Measurements from ENCODE around the gene CACNA1C. TPM values are rescaled to one million over a fixed set of nuclear protein-coding genes. Genes with fewer than 3 reads are reported as not detected.

CACNA1C gene
- total and polyA plus RNA-seq, 2 of the 4 experiments (the other 2 are of a cell fraction), result 1.6 to 2.6 TPM

GRCh38 chr12:2320841-2321240 is 268.1 kb downstream of the CACNA1C start:
- no peak for DNase-seq
- H2BK20ac ChIP-seq (ENCODE audit: low read depth, low read length), result peak overlapping the region; percentile 90; the same call in 1 of the 2 replicates
- CTCF ChIA-PET, result interaction anchor here (0.5 kb wide), 1 partner anchor 95 kb away, joined by 3 read pairs; no protein-coding TSS in a partner anchor
- no peaks in the 10 kb centered on the region for H4K20me1 ChIP-seq (ENCODE audit: insufficient read depth, low read length)
- H3K4ac ChIP-seq (ENCODE audit: low read depth, low read length), result peak overlapping the region; percentile 83
- intact Hi-C loops (cut with micrococcal nuclease), result no loop called here
- peaks cover 0 to 15% of the 10 kb centered on the region in 2 experiments; a peak in 2 of 4 replicates for H3K79me1 ChIP-seq (ENCODE audit: low read depth in 1 of 2, low read length in 2 of 2)
- TF ChIP-seq MAZ (IDR thresholded peaks at IDR 0.05; ENCODE audit: borderline replicate concordance, low read depth, low read length), result no peak
- TF ChIP-seq CEBPB (IDR thresholded peaks at IDR 0.05; ENCODE audit: low read depth, low read length), result no peak
- no peak for TF ChIP-seq RFX5 (IDR thresholded peaks at IDR 0.05; ENCODE audit: low read depth, low read length)
- no peak for TF ChIP-seq MAFK (IDR thresholded peaks at IDR 0.05; ENCODE audit: low read depth, low read length)
- no peak for TF ChIP-seq RAD21 (IDR thresholded peaks at IDR 0.05; ENCODE audit: low read length)
- no peak for TF ChIP-seq ELK1 (IDR thresholded peaks at IDR 0.05; ENCODE audit: borderline replicate concordance, low read depth, low read length)
- no peak for TF ChIP-seq BHLHE40 (IDR thresholded peaks at IDR 0.05; ENCODE audit: low read depth, low read length)
- no peak for TF ChIP-seq MXI1 (IDR thresholded peaks at IDR 0.05; ENCODE audit: borderline replicate concordance, low read depth, low read length)
- no peak for TF ChIP-seq POLR2A (IDR thresholded peaks at IDR 0.05; ENCODE audit: low read depth, low read length)
- no peak for TF ChIP-seq FOS (IDR thresholded peaks at IDR 0.05; ENCODE audit: low read depth, low read length)
- TF ChIP-seq NFE2L2 (IDR thresholded peaks at IDR 0.05; ENCODE audit: low read depth, low read length), result no peak
- no peak for TF ChIP-seq SMC3 (IDR thresholded peaks at IDR 0.05; ENCODE audit: low read depth, low read length)
- TF ChIP-seq RCOR1 (IDR thresholded peaks at IDR 0.05; ENCODE audit: insufficient replicate concordance, low read length), result no peak
- no peak for TF ChIP-seq CHD1 (IDR thresholded peaks at IDR 0.05; ENCODE audit: low read depth, low read length)
- TF ChIP-seq CTCF (conservative IDR thresholded peaks at IDR 0.05; ENCODE audit: low read depth, low read length), result no peak
- TF ChIP-seq USF2 (IDR thresholded peaks at IDR 0.05; ENCODE audit: low read depth, low read length), result no peak
- dilution Hi-C loops (cut with HindIII; ENCODE audit: low sequenced_read_pairs, unreplicated experiment), result no loop called here
- in situ Hi-C loops (cut with MboI; ENCODE audit: low sequenced_read_pairs), result no loop called here
- H2AK5ac ChIP-seq (ENCODE audit: low read depth, low read length), result peak overlapping the region; percentile 35; the same call in 1 of the 2 replicates
- H3K9me3 ChIP-seq (ENCODE audit: control insufficient read depth, insufficient read depth, low read length), result no peaks in the 10 kb centered on the region
- H3K23ac ChIP-seq (ENCODE audit: low read depth, low read length), result no peak overlapping the region
- H3K56ac ChIP-seq (ENCODE audit: extremely low read depth, insufficient read depth, low read length), result no peak overlapping the region
- no CpG with 5 or more reads among the region's 4 CpGs for WGBS, 2 experiments (ENCODE audit: extremely low coverage in 2 of 2, insufficient read length in 1 of 2)
- no peak overlapping the region for H2BK5ac ChIP-seq (ENCODE audit: low read depth, low read length, poor library complexity, severe bottlenecking)
- no peak overlapping the region for H3K9ac ChIP-seq (ENCODE audit: low read depth, low read length)
- H3K4me1 ChIP-seq (ENCODE audit: control insufficient read depth, insufficient read depth, low read length), result peaks cover 23% of the 10 kb centered on the region
- no peak overlapping the region for H2AFZ ChIP-seq (replicated peaks; ENCODE audit: low read length, poor library complexity)
- peak overlapping the region; percentile 77 for H2BK120ac ChIP-seq (ENCODE audit: low read depth, low read length)
- BruUV-seq (replicated peaks), result no TSS peak
- POLR2A ChIA-PET (ENCODE audit: unreplicated experiment), result no interaction called here
- no peak overlapping the region for H3K27ac ChIP-seq (ENCODE audit: insufficient read depth, low read length)
- peak overlapping the region; percentile 73 for H3K14ac ChIP-seq (replicated peaks; ENCODE audit: low read depth, low read length)
- H4K91ac ChIP-seq (ENCODE audit: insufficient read depth, low read depth, low read length), result peak overlapping the region; percentile 89; the same call in 1 of the 2 replicates
- no peaks in the 10 kb centered on the region for H3K27me3 ChIP-seq (ENCODE audit: control insufficient read depth, insufficient read depth, low read length)
- H2BK15ac ChIP-seq (ENCODE audit: low read depth, low read length), result peak overlapping the region; percentile 96; the same call in 1 of the 3 replicates
- no peak overlapping the region for H3K18ac ChIP-seq (ENCODE audit: low read depth, low read length)
- peak overlapping the region; percentile 26 for H2AK9ac ChIP-seq (replicated peaks; ENCODE audit: low read depth, low read length, poor library complexity)
- H3K36me3 ChIP-seq (ENCODE audit: control insufficient read depth, insufficient read depth, low read length), result no peaks in the 10 kb centered on the region
- no peak overlapping the region; a peak in 1 of 4 replicates for H4K8ac ChIP-seq (ENCODE audit: low read depth in 2 of 2, low read length in 2 of 2)
- H3K4me3 ChIP-seq (ENCODE audit: insufficient read depth, low read depth, low read length), result no peak overlapping the region
- no peak overlapping the region for H3K4me2 ChIP-seq (ENCODE audit: low read depth, low read length)
- peaks cover 40% of the 10 kb centered on the region for H3K9me1 ChIP-seq (ENCODE audit: insufficient read depth, low read length)
- no peak for ATAC-seq (ENCODE audit: low read depth)
- no peak overlapping the region for H4K5ac ChIP-seq (ENCODE audit: low read depth, low read length)

Data from IMR-90 (cell line).